ENCODE results near the gene AGR3. TPM values are rescaled to one million over a fixed set of nuclear protein-coding genes. Genes with fewer than 3 reads are reported as not detected.
"Not testable (repeated sequence)": the region's sequence is repeated elsewhere in the genome, so short reads cannot be mapped to it uniquely, and the experiment has no call there.

The AGR3 gene
- total RNA-seq, 1 experiment from 2014 or later, result 1.2 TPM

DNA sequence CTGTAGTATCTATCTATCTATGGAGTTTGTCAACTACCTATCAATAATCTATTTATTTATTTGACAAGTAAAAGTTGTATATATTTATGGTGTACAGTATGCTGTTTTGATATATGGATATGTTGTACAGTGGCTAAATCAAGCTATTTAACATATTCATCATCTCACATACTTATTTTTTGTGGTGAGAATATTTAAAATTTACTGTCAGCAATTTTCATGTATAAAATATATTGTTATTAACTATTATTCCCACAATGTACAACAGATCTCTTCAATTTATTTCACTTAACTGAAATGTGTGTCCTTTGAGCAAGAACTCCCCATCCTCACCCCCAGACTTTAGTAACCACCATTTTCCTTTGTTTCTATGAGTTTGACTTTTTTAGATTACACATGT is 14.5 kb downstream of the AGR3 start:
- H3K4me3 Mint-ChIP-seq (ENCODE audit: unreplicated experiment), result no peak overlapping the region
- H3K4me1 Mint-ChIP-seq (ENCODE audit: low read depth, unreplicated experiment), result peaks cover 24% of the 10 kb centered on the region
- H3K27ac Mint-ChIP-seq (ENCODE audit: unreplicated experiment), result no peak overlapping the region
- TF ChIP-seq, protein P1, sequence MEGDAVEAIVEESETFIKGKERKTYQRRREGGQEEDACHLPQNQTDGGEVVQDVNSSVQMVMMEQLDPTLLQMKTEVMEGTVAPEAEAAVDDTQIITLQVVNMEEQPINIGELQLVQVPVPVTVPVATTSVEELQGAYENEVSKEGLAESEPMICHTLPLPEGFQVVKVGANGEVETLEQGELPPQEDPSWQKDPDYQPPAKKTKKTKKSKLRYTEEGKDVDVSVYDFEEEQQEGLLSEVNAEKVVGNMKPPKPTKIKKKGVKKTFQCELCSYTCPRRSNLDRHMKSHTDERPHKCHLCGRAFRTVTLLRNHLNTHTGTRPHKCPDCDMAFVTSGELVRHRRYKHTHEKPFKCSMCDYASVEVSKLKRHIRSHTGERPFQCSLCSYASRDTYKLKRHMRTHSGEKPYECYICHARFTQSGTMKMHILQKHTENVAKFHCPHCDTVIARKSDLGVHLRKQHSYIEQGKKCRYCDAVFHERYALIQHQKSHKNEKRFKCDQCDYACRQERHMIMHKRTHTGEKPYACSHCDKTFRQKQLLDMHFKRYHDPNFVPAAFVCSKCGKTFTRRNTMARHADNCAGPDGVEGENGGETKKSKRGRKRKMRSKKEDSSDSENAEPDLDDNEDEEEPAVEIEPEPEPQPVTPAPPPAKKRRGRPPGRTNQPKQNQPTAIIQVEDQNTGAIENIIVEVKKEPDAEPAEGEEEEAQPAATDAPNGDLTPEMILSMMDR (IDR thresholded peaks at IDR 0.05; ENCODE audit: insufficient read depth in 1 of 2, low read depth in 1 of 2, low read length in 1 of 2, severe bottlenecking in 1 of 2, unreplicated experiment in 1 of 2), result no peak
- DNase-seq, result no peak
- no peaks in the 10 kb centered on the region for H3K27me3 ChIP-seq (replicated peaks; ENCODE audit: control insufficient read depth, insufficient read depth, low read length)
- no TSS peak for BruUV-seq (replicated peaks)
- POLR2A ChIA-PET, result no interaction called here
- CTCF ChIA-PET, result no interaction called here
- H3K27me3 Mint-ChIP-seq (ENCODE audit: insufficient read depth, unreplicated experiment), result no peaks in the 10 kb centered on the region
- peaks cover 18% of the 10 kb centered on the region for H3K4me1 ChIP-seq
- H3K9me3 ChIP-seq, result peaks cover 6% of the 10 kb centered on the region
- H3K36me3 ChIP-seq (ENCODE audit: control insufficient read depth, insufficient read depth, low read length), result no peaks in the 10 kb centered on the region
- no peaks in the 10 kb centered on the region for H3K36me3 Mint-ChIP-seq (ENCODE audit: insufficient read depth, unreplicated experiment)
- no peak overlapping the region for H3K4me3 ChIP-seq (ENCODE audit: low read depth, low read length)
- H3K9me3 Mint-ChIP-seq (ENCODE audit: unreplicated experiment), result peaks cover 10% of the 10 kb centered on the region
- intact Hi-C loops (cut with micrococcal nuclease; ENCODE audit: unreplicated experiment), result no loop called here

GRCh38 chr7:16853189-16853588 is 28.6 kb downstream of the AGR3 start:
- H3K36me3 Mint-ChIP-seq (ENCODE audit: insufficient read depth, unreplicated experiment), result peaks cover 12% of the 10 kb centered on the region
- DNase-seq; H3K27ac Mint-ChIP-seq (ENCODE audit: unreplicated experiment); H3K9me3 ChIP-seq; intact Hi-C loops (cut with micrococcal nuclease; ENCODE audit: unreplicated experiment); H3K4me3 ChIP-seq (ENCODE audit: low read depth, low read length); POLR2A ChIA-PET; BruUV-seq (replicated peaks); H3K27me3 Mint-ChIP-seq (ENCODE audit: insufficient read depth, unreplicated experiment); H3K27me3 ChIP-seq (replicated peaks; ENCODE audit: control insufficient read depth, insufficient read depth, low read length); CTCF ChIA-PET; H3K9me3 Mint-ChIP-seq (ENCODE audit: unreplicated experiment); H3K4me3 Mint-ChIP-seq (ENCODE audit: unreplicated experiment); H3K36me3 ChIP-seq (ENCODE audit: control insufficient read depth, insufficient read depth, low read length): not testable (repeated sequence)
- H3K4me1 ChIP-seq, result peaks cover 23% of the 10 kb centered on the region
- peaks cover 19% of the 10 kb centered on the region for H3K4me1 Mint-ChIP-seq (ENCODE audit: low read depth, unreplicated experiment)

DNA sequence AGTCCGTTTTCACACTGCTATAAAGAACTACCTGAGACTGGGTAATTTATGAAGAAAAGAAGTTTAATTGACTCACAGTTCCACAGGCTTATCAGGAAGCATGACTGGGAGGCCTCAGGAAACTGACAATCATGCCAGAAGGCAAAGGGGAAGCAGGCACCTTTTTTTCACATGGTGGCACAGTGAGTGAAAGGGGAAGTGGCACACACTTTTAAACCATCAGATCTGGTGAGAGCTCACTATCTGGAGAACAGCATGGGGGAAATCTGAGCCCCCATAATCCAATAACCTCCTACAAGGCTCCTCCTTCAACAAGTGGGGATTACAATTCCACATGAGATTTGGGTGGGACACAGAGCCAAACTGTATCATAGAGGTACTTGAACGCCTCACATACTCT is 30.0 kb downstream of the AGR3 start:
- H3K36me3 ChIP-seq (ENCODE audit: control insufficient read depth, insufficient read depth, low read length), result no peaks in the 10 kb centered on the region
- H3K9me3 ChIP-seq, result no peaks in the 10 kb centered on the region
- BruUV-seq (replicated peaks), result no TSS peak
- H3K4me1 ChIP-seq, result peaks cover 33% of the 10 kb centered on the region
- Mint-ChIP-seq H3K36me3 (ENCODE audit: insufficient read depth, unreplicated experiment) (peaks cover 12% of the 10 kb centered on the region), H3K4me1 (ENCODE audit: low read depth, unreplicated experiment) (peaks cover 19% of the 10 kb centered on the region), H3K27ac (ENCODE audit: unreplicated experiment) (peak overlapping the region; percentile 17), H3K4me3 (ENCODE audit: unreplicated experiment) (no peak overlapping the region), H3K27me3 (ENCODE audit: insufficient read depth, unreplicated experiment) (no peaks in the 10 kb centered on the region), H3K9me3 (ENCODE audit: unreplicated experiment) (no peaks in the 10 kb centered on the region)
- no peak overlapping the region for H3K4me3 ChIP-seq (ENCODE audit: low read depth, low read length)
- intact Hi-C loops (cut with micrococcal nuclease; ENCODE audit: unreplicated experiment), result no loop called here
- POLR2A ChIA-PET, result no interaction called here
- H3K27me3 ChIP-seq (replicated peaks; ENCODE audit: control insufficient read depth, insufficient read depth, low read length), result no peaks in the 10 kb centered on the region
- TF ChIP-seq, protein P1 (IDR thresholded peaks at IDR 0.05; ENCODE audit: insufficient read depth in 1 of 2, low read depth in 1 of 2, low read length in 1 of 2, severe bottlenecking in 1 of 2, unreplicated experiment in 1 of 2), result no peak
- DNase-seq, result no peak
- CTCF ChIA-PET, result no interaction called here
